H1 (cell line): ENCODE measurements around the gene FAM193B.

Experiments
- CTCF ChIP-seq, 3 experiments: IDR thresholded peaks; 1 replicate in 2 of 3; 2 replicates in 1 of 3; pipeline versions ENCODE4 v1.5.1 to v1.6.1; 2011; ENCODE audit warnings: low read length in 3 of 3, mild to moderate bottlenecking in 3 of 3, inconsistent platforms in 2 of 3, low read depth in 1 of 3, moderate library complexity in 1 of 3; ENCODE audit not compliant: insufficient read depth in 1 of 3; ENCODE audit errors: control extremely low read depth in 1 of 3
- POLR2A ChIP-seq, 2 experiments: IDR thresholded peaks; 1 replicate in 1 of 2; 2 replicates in 1 of 2; pipeline ENCODE4 v1.6.1; 2011; ENCODE audit warnings: low read depth in 2 of 2, low read length in 2 of 2, mild to moderate bottlenecking in 2 of 2; ENCODE audit errors: control extremely low read depth in 1 of 2
- POLR2AphosphoS5 ChIP-seq: IDR thresholded peaks from 2 replicates; pipeline ENCODE4 v1.6.1; 2011; ENCODE audit warnings: low read depth, low read length
- RBBP5 ChIP-seq: IDR thresholded peaks from 2 replicates; pipeline ENCODE4 v1.7.1; 2012; ENCODE audit warnings: low read depth, mild to moderate bottlenecking, inconsistent platforms, low read length, moderate library complexity, borderline replicate concordance
- SIN3A ChIP-seq, 2 experiments: IDR thresholded peaks in 1 of 2; conservative IDR thresholded peaks in 1 of 2; 2 replicates each; pipeline ENCODE4 v1.6.1; 2011 to 2012; ENCODE audit warnings: low read length in 2 of 2, improper control_type of control experiment in 1 of 2, low read depth in 1 of 2, mild to moderate bottlenecking in 1 of 2
- SIX5 ChIP-seq: IDR thresholded peaks from 2 replicates; pipeline ENCODE4 v1.6.1; 2011; ENCODE audit warnings: mild to moderate bottlenecking, low read depth, low read length
- SP1 ChIP-seq: IDR thresholded peaks from 2 replicates; pipeline ENCODE4 v1.6.1; 2011; ENCODE audit warnings: low read depth, low read length
- TCF12 ChIP-seq: IDR thresholded peaks from 2 replicates; pipeline ENCODE4 v1.6.1; 2011; ENCODE audit warnings: low read depth, mild to moderate bottlenecking, low read length
- YY1 ChIP-seq: IDR thresholded peaks from 2 replicates; pipeline ENCODE4 v1.6.1; 2011; ENCODE audit warnings: low read depth, mild to moderate bottlenecking, low read length

- TF ChIP-seq SIX5 (no peak), POLR2A (IDR thresholded peaks at IDR 0.05; ENCODE audit: control extremely low read depth in 1 of 2, low read depth in 2 of 2, low read length in 2 of 2) (no peak), SIN3A (conservative IDR thresholded peaks at IDR 0.05 in 1 of 2, IDR thresholded peaks at IDR 0.05 in 1 of 2; ENCODE audit: low read depth in 1 of 2, low read length in 2 of 2) (no peak), CTCF (IDR thresholded peaks at IDR 0.05; ENCODE audit: control extremely low read depth in 1 of 3, insufficient read depth in 1 of 3, low read depth in 1 of 3, low read length in 3 of 3) (no peak), POLR2AphosphoS5 (no peak), TCF12 (no peak), SP1 (no peak), YY1 (no peak), RBBP5 (no peak)
Observed at GRCh38 chr5:177508837-177509236, 45.5 kb downstream of the FAM193B start.
